ENCODE measurements around the gene SEMG1. TPM values are rescaled to one million over a fixed set of nuclear protein-coding genes. Genes with fewer than 3 reads are reported as not detected.

Gene SEMG1
- not detected in 2 replicates for total RNA-seq

DNA sequence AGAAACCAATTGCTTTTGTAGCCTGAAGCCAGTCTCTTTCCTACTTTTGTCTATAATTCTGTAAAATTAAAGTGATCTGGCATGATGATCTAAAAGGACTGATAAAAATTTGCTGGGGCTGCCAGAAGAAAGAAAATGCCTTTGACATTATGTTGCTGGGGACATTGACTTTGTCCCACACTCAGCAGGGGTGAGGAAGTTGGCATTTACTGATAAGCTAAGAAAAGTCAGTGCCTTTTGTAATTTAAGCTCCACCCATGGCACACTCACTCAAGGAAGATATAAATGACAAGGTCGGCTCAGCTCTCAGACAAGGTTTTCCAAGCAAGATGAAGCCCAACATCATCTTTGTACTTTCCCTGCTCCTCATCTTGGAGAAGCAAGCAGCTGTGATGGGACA lies at the start of gene SEMG1:
Gene SEMG1 (plus strand): TSS at position 309 of the 400 bp plus-strand sequence. CDS start 21 bp downstream, at position 330.

GRCh38 chr20:45174434-45175364 lies 32.1 kb upstream of the SEMG1 start, which contains the start of gene PI3:
PI3 (plus strand) TSS chr20:45174902; CDS start chr20:45174923, 21 bp downstream.

DNA sequence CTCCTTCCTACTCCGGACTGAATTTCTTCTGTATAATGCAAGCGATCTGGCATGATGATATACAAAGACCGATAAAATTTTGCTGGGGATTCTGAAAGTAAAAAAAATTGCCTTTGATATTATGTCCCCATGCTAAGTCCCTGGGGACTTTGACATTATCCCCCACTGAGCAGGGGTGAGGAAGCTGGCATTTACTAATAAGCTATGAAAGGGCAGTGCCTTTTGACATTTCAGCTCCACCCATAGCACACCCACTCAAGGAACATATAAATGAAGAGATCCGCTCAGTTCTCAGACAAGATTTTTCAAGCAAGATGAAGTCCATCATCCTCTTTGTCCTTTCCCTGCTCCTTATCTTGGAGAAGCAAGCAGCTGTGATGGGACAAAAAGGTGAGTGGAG lies 14.2 kb downstream of the SEMG1 start, which contains the start of gene SEMG2:
Gene SEMG2 (plus strand): TSS at position 298 of the 400 bp plus-strand sequence. CDS start 17 bp downstream, at position 315.

GRCh38 chr20:45254383-45255262 lies 47.8 kb downstream of the SEMG1 start, which contains the start of gene SLPI:
SLPI (minus strand) TSS chr20:45254564; CDS start chr20:45254543, 21 bp downstream.

Other genes with a start within 250 kb of the SEMG1 start
- gene TOMM34, start 246.6 kb upstream of the SEMG1 start, total RNA-seq: 37.5 and 54.0 TPM in 2 replicates
- 11.8 and 16.2 TPM in 2 replicates for gene STK4, start 240.5 kb upstream of the SEMG1 start, total RNA-seq
- 0.99 and 1.5 TPM in 2 replicates for gene KCNS1, start 105.9 kb upstream of the SEMG1 start, total RNA-seq
- 0.56 and 1.2 TPM in 2 replicates for gene WFDC5, start 91.9 kb upstream of the SEMG1 start, total RNA-seq
- gene WFDC12, start 82.6 kb upstream of the SEMG1 start, total RNA-seq: not detected in 2 replicates
- gene PI3, start 32.1 kb upstream of the SEMG1 start, total RNA-seq: 53.8 and 117 TPM in 2 replicates
- not detected in 2 replicates for gene SEMG2, start 14.3 kb downstream of the SEMG1 start, total RNA-seq
- 466 and 502 TPM in 2 replicates for gene SLPI, start 47.5 kb downstream of the SEMG1 start, total RNA-seq
- gene RBPJL, start 99.8 kb downstream of the SEMG1 start, total RNA-seq: not detected in 2 replicates
- 0.05 TPM in 1 of 2 replicates, not detected in the other for gene MATN4, start 101.3 kb downstream of the SEMG1 start, total RNA-seq
- gene SDC4, start 141.4 kb downstream of the SEMG1 start, total RNA-seq: 226 and 235 TPM in 2 replicates
- 18.8 and 26.3 TPM in 2 replicates for gene SYS1, start 156.1 kb downstream of the SEMG1 start, total RNA-seq
- not detected in 2 replicates for gene TP53TG5, start 171.3 kb downstream of the SEMG1 start, total RNA-seq
- 28.2 and 28.3 TPM in 2 replicates for gene DBNDD2, start 201.3 kb downstream of the SEMG1 start, total RNA-seq
- 43.3 and 68.6 TPM in 2 replicates for gene PIGT, start 209.1 kb downstream of the SEMG1 start, total RNA-seq